Endothelial cell of umbilical vein (primary cell): ENCODE data around the gene F8. TPM values are rescaled to one million over a fixed set of nuclear protein-coding genes. Genes with fewer than 3 reads are reported as not detected.

Experiments
- BruUV-seq: library from RNA; stranded (reverse); fragments of 400-500 nt; replicated peaks from 2 replicates; lab custom pipeline; 2021; lab: Mats Ljungman, UMichigan
- CTCF ChIA-PET: fragments of 300-600, 350-600 bp; sonication (Branson Sonifier 250); formaldehyde crosslinking; loops from one replicate; lab custom pipeline; 2021; ENCODE audit warnings: antibody characterized with exemption, inconsistent platforms; lab: Charles Lee
- POLR2A ChIA-PET: fragments of 300-600, 350-600 bp; sonication (Branson Sonifier 250); formaldehyde crosslinking; loops from one replicate; lab custom pipeline; 2021; ENCODE audit warnings: antibody characterized with exemption, inconsistent platforms; lab: Charles Lee
- DNase-seq: peaks from one replicate; pipeline ENCODE4 v3.0.0-alpha.2; 2011; ENCODE audit warnings: low read depth, low spot score
- FAIRE-seq: peaks from 2 replicates; lab custom pipeline; 2011; peaks lifted over from hg19 to GRCh38; lab: Jason Lieb, UNC
- H2AFZ ChIP-seq: 2 replicates; pipeline ENCODE4 v1.6.0; 2012; ENCODE audit warnings: low read depth, low read length, control low read depth, inconsistent platforms
- H3K27ac ChIP-seq: 2 replicates; pipeline ENCODE4 v1.5.1; 2011; ENCODE audit warnings: low read depth, mild to moderate bottlenecking, control low read depth, low read length, moderate library complexity; ENCODE audit not compliant: insufficient read depth
- H3K27me3 ChIP-seq, 2 experiments: 2 replicates each; pipeline versions ENCODE4 v1.6.0 to v1.6.1; 2011; ENCODE audit warnings: low read length in 2 of 2, mixed read lengths in 1 of 2; ENCODE audit not compliant: control insufficient read depth in 2 of 2, insufficient read depth in 2 of 2
- H3K36me3 ChIP-seq, 2 experiments: 2 replicates in 1 of 2; 3 replicates in 1 of 2; pipeline ENCODE4 v1.5.1; 2011; ENCODE audit warnings: low read length in 2 of 2, mild to moderate bottlenecking in 1 of 2, moderate library complexity in 1 of 2; ENCODE audit not compliant: control insufficient read depth in 2 of 2, insufficient read depth in 2 of 2; ENCODE audit errors: extremely low read depth in 1 of 2
- H3K4me1 ChIP-seq: 3 replicates; pipeline ENCODE4 v1.5.1; 2011; ENCODE audit warnings: mild to moderate bottlenecking, low read length; ENCODE audit not compliant: control insufficient read depth, insufficient read depth; ENCODE audit errors: extremely low read depth
- H3K4me2 ChIP-seq: 2 replicates; pipeline ENCODE4 v1.6.1; 2011; ENCODE audit warnings: low read length, control low read depth, mixed read lengths; ENCODE audit not compliant: insufficient read depth
- H3K4me3 ChIP-seq, 3 experiments: fragments of 200-600 bp in 1 of 3; sonication (generic), shearing (Covaris generic) in 1 of 3; replicated peaks in 1 of 3; 2 replicates each; pipeline ENCODE4 v1.5.1; 2011 to 2016; ENCODE audit warnings: control low read depth in 3 of 3, low read length in 3 of 3, mild to moderate bottlenecking in 2 of 3, inconsistent platforms in 1 of 3, low read depth in 1 of 3, moderate library complexity in 1 of 3; ENCODE audit not compliant: insufficient read depth in 1 of 3
- H3K79me2 ChIP-seq: 2 replicates; pipeline ENCODE4 v1.6.0; 2012; ENCODE audit warnings: low read length, inconsistent platforms; ENCODE audit not compliant: control insufficient read depth, insufficient read depth
- H3K9ac ChIP-seq: replicated peaks from 2 replicates; pipeline ENCODE3; 2011; ENCODE audit warnings: low read length, control low read depth; ENCODE audit not compliant: insufficient read depth; ENCODE audit errors: extremely low read depth
- H3K9me1 ChIP-seq: replicated peaks from 3 replicates; pipeline ENCODE4 v1.6.0; 2011; ENCODE audit warnings: mild to moderate bottlenecking, low read length; ENCODE audit not compliant: control insufficient read depth, insufficient read depth; ENCODE audit errors: extremely low read depth
- H3K9me3 ChIP-seq: replicated peaks from 2 replicates; pipeline ENCODE4 v1.5.1; 2012; ENCODE audit warnings: low read length, inconsistent platforms; ENCODE audit not compliant: control insufficient read depth, insufficient read depth
- H4K20me1 ChIP-seq: replicated peaks from 2 replicates; pipeline ENCODE3; 2011; ENCODE audit warnings: mild to moderate bottlenecking, low read length; ENCODE audit not compliant: control insufficient read depth, insufficient read depth; ENCODE audit errors: extremely low read depth
- FOS ChIP-seq: IDR thresholded peaks from 2 replicates; pipeline ENCODE4 v1.6.1; 2011; ENCODE audit warnings: mild to moderate bottlenecking, low read length, moderate library complexity, borderline replicate concordance; ENCODE audit not compliant: insufficient read depth
- GATA2 ChIP-seq: IDR thresholded peaks from 2 replicates; pipeline ENCODE4 v1.7.0; 2011; ENCODE audit warnings: low read depth, mild to moderate bottlenecking, moderate library complexity, mixed read lengths, low read length; ENCODE audit not compliant: insufficient read length, insufficient read depth
- JUN ChIP-seq: IDR thresholded peaks from 2 replicates; pipeline ENCODE4 v1.6.1; 2011; ENCODE audit warnings: borderline replicate concordance, low read depth; ENCODE audit not compliant: insufficient read length, insufficient read depth
- MAX ChIP-seq: IDR thresholded peaks from 2 replicates; pipeline ENCODE4 v1.6.1; 2011; ENCODE audit not compliant: insufficient read depth, insufficient read length
- POLR2A ChIP-seq: IDR thresholded peaks from 2 replicates; pipeline ENCODE4 v1.6.1; 2012; ENCODE audit warnings: low read depth, mild to moderate bottlenecking, control low read depth, low read length
- POLR2AphosphoS5 ChIP-seq: IDR thresholded peaks from 2 replicates; pipeline ENCODE4 v1.6.1; 2012; ENCODE audit warnings: low read depth, mild to moderate bottlenecking, control low read depth, low read length, moderate library complexity; ENCODE audit not compliant: insufficient read depth
- dilution Hi-C: fragments of 300-500 bp; cut with MboI; formaldehyde crosslinking; loops from one replicate; pipeline ENCODE4 v1.15.0; 2019; ENCODE audit warnings: low sequenced_read_pairs; ENCODE audit not compliant: extremely low pct_ligation_motif_present
- intact Hi-C: fragments of 100-400 bp; cut with micrococcal nuclease; formaldehyde crosslinking; loops from one replicate; pipeline ENCODE4 v1.10.0; 2022
- polyA plus RNA-seq, 4 experiments: library from polyadenylated mRNA; depleted of rRNA in 3 of 4; stranded (reverse) in 3 of 4; unstranded in 1 of 4; fragments of >200 nt; gene quantifications; 2 replicates each; pipeline versions ENCODE4 v1.2.1 to v1.2.3, GENCODE V29; 2011 to 2012; ENCODE audit warnings: missing spikeins in 1 of 4
- total RNA-seq: library from RNA; stranded (reverse); gene quantifications from 2 replicates; pipeline ENCODE4 v1.2.3, GENCODE V29; 2021
- TF ChIP-seq, protein P1 (sequence below), 2 donors: IDR thresholded peaks; 1 replicate in 1 of 2; 2 replicates in 1 of 2; pipeline ENCODE4 v1.5.1; 2011; ENCODE audit warnings: low read length in 2 of 2, mild to moderate bottlenecking in 2 of 2, moderate library complexity in 2 of 2, control low read depth in 1 of 2, inconsistent platforms in 1 of 2, low read depth in 1 of 2; ENCODE audit not compliant: insufficient read depth in 1 of 2; ENCODE audit errors: extremely low read depth in 1 of 2

F8 gene
- total and polyA plus RNA-seq, 2 donors (not counting 3 experiments of a cell fraction or from before 2014, with no cell fraction given) = 0.62 to 1.1 TPM

- DNase-seq (no peak), FAIRE-seq (no peak)
- dilution Hi-C loops (no loop called here), intact Hi-C loops (no loop called here)
- no TSS peak for BruUV-seq
- no peaks in the 10 kb centered on the region for H3K9me1 ChIP-seq
- no peak overlapping the region for H3K4me2 ChIP-seq
- H4K20me1 ChIP-seq = no peaks in the 10 kb centered on the region
- H3K4me1 ChIP-seq = no peaks in the 10 kb centered on the region
- no peaks in the 10 kb centered on the region for H3K27me3 ChIP-seq
- ChIA-PET POLR2A (no interaction called here), CTCF (interaction anchor here (1.0 kb wide), 1 partner anchor 154 kb away, joined by 3 read pairs; no protein-coding TSS in a partner anchor)
- no peak overlapping the region for H2AFZ ChIP-seq
- H3K27ac ChIP-seq = no peak overlapping the region
- H3K9me3 ChIP-seq = no peaks in the 10 kb centered on the region
- TF ChIP-seq MAX (no peak), JUN (no peak), POLR2A (no peak), FOS (no peak), GATA2 (no peak), POLR2AphosphoS5 (no peak)
- TF ChIP-seq, protein P1, sequence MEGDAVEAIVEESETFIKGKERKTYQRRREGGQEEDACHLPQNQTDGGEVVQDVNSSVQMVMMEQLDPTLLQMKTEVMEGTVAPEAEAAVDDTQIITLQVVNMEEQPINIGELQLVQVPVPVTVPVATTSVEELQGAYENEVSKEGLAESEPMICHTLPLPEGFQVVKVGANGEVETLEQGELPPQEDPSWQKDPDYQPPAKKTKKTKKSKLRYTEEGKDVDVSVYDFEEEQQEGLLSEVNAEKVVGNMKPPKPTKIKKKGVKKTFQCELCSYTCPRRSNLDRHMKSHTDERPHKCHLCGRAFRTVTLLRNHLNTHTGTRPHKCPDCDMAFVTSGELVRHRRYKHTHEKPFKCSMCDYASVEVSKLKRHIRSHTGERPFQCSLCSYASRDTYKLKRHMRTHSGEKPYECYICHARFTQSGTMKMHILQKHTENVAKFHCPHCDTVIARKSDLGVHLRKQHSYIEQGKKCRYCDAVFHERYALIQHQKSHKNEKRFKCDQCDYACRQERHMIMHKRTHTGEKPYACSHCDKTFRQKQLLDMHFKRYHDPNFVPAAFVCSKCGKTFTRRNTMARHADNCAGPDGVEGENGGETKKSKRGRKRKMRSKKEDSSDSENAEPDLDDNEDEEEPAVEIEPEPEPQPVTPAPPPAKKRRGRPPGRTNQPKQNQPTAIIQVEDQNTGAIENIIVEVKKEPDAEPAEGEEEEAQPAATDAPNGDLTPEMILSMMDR (IDR thresholded peaks at IDR 0.05; ENCODE audit: extremely low read depth in 1 of 2, insufficient read depth in 1 of 2, low read depth in 1 of 2, low read length in 2 of 2) = no peak
- no peak overlapping the region for H3K9ac ChIP-seq
- H3K36me3 ChIP-seq = no peaks in the 10 kb centered on the region
- no peak overlapping the region for H3K4me3 ChIP-seq
- no peaks in the 10 kb centered on the region for H3K79me2 ChIP-seq
These were observed 24.2 kb downstream of the F8 start for GRCh38 chrX:154998204-154998880.
